Brain microvascular endothelial cell (primary cell): ENCODE data around the gene ITPA.
A peak's percentile ranks its signal among the peaks of the same experiment; 100 is the strongest.

Source experiments
- DNase-seq: peaks from one replicate; pipeline ENCODE4 v3.0.0-alpha.2; 2020
- H3K27ac ChIP-seq: fragments of 250-450 bp; sonication (Bioruptor Pico); 2 replicates; pipeline ENCODE4 v1.5.1; 2020; ENCODE audit warnings: mild to moderate bottlenecking, moderate library complexity
- H3K27me3 ChIP-seq: fragments of 250-450 bp; sonication (Bioruptor Pico); replicated peaks from 2 replicates; pipeline ENCODE4 v1.5.1; 2020; ENCODE audit warnings: mild to moderate bottlenecking
- H3K36me3 ChIP-seq: fragments of 250-450 bp; sonication (Bioruptor Pico); replicated peaks from 2 replicates; pipeline ENCODE4 v1.5.1; 2020; ENCODE audit warnings: mild to moderate bottlenecking
- H3K4me3 ChIP-seq: 2 replicates; pipeline ENCODE4 v1.5.1; 2011; ENCODE audit warnings: low read depth, mild to moderate bottlenecking, control low read depth, low read length, moderate library complexity
- CTCF ChIP-seq: IDR thresholded peaks from 2 replicates; pipeline ENCODE4 v1.5.1; 2011; ENCODE audit warnings: low read depth, mild to moderate bottlenecking, moderate library complexity, low read length, control low read depth, inconsistent platforms; ENCODE audit errors: missing control alignments
- in situ Hi-C: cut with HindIII; loops from 2 replicates; pipeline ENCODE4 v1.10.0; 2017; ENCODE audit warnings: low sequenced_read_pairs, low pct_ligation_motif_present

Gene ITPA

DNA sequence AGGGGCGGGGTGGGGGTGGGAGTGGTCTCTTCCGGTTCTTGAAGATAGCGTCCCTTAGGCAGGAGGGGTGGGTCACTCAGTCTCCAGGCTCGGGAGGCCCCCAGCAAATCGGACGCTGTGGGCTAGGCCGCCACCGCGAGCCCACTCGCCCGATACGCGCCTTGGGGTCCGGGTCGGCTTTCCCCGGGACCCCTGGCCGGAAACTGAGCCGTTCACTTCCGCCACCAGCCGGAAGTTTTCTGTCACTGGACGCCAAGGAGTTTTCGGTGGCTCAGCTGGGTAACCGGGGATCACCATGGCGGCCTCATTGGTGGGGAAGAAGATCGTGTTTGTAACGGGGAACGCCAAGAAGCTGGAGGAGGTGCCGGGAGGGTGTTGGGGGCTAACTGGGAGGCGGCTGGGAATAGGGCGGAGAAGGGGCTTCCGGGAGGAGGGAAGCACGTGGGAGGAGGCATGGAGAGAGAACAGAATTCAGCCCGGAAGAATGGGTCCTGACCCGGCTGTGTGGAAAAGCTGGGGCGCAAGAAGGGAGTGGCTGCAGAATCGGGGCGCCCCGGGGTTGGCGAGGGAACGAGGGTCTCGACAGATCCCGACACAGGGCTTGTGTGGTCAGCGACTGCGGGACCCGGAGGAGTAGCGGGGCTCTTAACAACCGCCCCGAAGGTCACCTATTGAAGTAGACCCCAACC, at the start of gene ITPA:
ITPA (plus strand) TSS at position 242 of the 689 bp plus-strand sequence; CDS start at position 296, 54 bp downstream.
- H3K27me3 ChIP-seq, result no peaks in the 10 kb centered on the region
- peak within 1 kb of the TSS; percentile 94 for H3K4me3 ChIP-seq
- peak within 1 kb of the TSS; percentile 53 for H3K27ac ChIP-seq
- DNase-seq, result peak; percentile 20
- no peak for TF ChIP-seq CTCF
- in situ Hi-C loops, result no loop called here
- H3K36me3 ChIP-seq, result peaks cover 9% of the 10 kb centered on the region

GRCh38 chr20:3160418-3160817, 48.9 kb upstream of the ITPA start:
- no peak for TF ChIP-seq CTCF
- DNase-seq, result no peak
- in situ Hi-C loops, result no loop called here
- Histone ChIP-seq H3K4me3 (no peak overlapping the region), H3K27ac (no peak overlapping the region), H3K27me3 (no peaks in the 10 kb centered on the region), H3K36me3 (no peaks in the 10 kb centered on the region)

DNA sequence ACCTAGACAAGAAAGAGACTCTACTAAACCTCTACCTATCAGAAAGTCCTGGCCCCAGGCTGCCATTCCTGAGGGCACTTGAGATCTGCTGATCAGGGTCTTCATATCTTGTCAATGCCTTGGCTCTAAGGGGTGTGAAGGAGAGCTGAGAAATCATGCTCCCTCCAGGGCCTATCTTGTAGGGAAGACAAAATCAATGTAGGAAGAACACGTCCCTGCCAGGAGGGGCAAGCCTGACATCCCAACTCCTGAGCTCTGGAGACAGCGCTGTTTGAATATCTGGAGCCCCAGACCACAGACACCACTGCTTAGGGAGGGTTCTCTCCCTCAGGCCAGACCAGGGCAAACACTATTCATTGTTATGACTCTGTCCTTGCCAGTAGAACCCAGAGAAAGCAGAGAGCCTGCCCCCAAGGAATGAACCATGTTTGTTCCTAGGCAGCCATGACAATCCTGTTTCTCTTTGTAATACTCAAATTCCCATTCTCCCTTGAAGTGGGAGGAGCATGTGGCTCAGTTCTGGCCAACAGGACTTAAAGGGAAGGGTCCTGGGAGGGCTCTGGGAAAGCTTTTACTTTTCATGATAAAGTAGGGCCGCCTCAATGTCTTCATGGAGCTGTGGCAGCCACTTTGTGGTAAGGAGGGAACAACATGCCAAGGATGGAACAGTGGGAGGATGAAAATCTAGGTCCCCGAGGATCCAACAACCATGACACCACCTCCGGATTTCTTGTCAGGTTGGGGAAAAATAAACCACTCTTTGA, 47.8 kb upstream of the ITPA start:
- TF ChIP-seq CTCF, result no peak
- in situ Hi-C loops, result no loop called here
- DNase-seq, result no peak
- no peak overlapping the region for H3K27ac ChIP-seq
- H3K4me3 ChIP-seq, result no peak overlapping the region
- no peaks in the 10 kb centered on the region for H3K36me3 ChIP-seq
- H3K27me3 ChIP-seq, result no peaks in the 10 kb centered on the region

DNA sequence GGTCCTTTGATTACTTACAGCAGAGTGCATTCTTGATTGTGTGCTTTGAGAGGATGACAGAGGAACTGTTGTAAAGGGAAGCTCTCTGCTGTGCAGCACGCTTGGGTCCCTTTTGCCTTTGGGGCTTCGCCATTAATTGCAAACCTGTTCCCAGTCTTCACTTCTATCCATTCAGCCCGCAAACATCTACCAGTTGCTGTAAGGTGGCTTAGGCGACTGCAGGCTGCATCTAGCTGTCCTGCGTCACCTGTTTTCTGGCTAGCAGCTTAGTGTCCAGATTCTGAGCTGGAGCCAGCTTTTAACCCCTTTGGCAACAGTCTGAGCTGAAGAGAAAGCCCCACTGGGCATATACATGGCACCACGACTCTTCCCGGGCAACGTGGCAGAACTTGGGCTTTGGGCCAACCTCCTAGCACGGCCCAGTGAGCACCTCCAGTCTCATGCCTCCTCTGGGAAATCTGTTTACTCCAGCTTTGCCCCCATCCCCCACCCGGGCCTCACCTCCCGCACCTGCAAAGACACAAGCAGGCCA, 47.2 kb upstream of the ITPA start:
- no peak for DNase-seq
- no peaks in the 10 kb centered on the region for H3K36me3 ChIP-seq
- no peaks in the 10 kb centered on the region for H3K27me3 ChIP-seq
- H3K27ac ChIP-seq, result no peak overlapping the region
- no peak for TF ChIP-seq CTCF
- H3K4me3 ChIP-seq, result no peak overlapping the region
- in situ Hi-C loops, result no loop called here

GRCh38 chr20:3163099-3164042, 45.9 kb upstream of the ITPA start:
- H3K27ac ChIP-seq, result no peak overlapping the region
- H3K36me3 ChIP-seq, result no peaks in the 10 kb centered on the region
- no peak overlapping the region for H3K4me3 ChIP-seq
- TF ChIP-seq CTCF, result no peak
- no peaks in the 10 kb centered on the region for H3K27me3 ChIP-seq
- no peak for DNase-seq
- in situ Hi-C loops, result no loop called here
